ENCODE results near the gene OR6B3. TPM values are rescaled to one million over a fixed set of nuclear protein-coding genes. Genes with fewer than 3 reads are reported as not detected.

OR6B3 gene
- total RNA-seq (not detected), polyA plus RNA-seq (ENCODE audit: insufficient read depth in 1 of 8, insufficient read length in 8 of 8, low replicate concordance in 1 of 8) (not detected)
- long read RNA-seq, donor 1: 0 reads
- long read RNA-seq, donor 2: 0 reads
- long read RNA-seq, donor 3: 0 reads
- long read RNA-seq, donor 4: 0 reads
- long read RNA-seq, donor 5: 0 reads
- long read RNA-seq, donor 6: 0 reads
- long read RNA-seq, donor 7: 0 reads
- long read RNA-seq, donor 8: 0 reads
- long read RNA-seq, donor 9: 0 reads
- long read RNA-seq, donor 10: 0 reads
- long read RNA-seq, donor 11: 0 reads

DNA sequence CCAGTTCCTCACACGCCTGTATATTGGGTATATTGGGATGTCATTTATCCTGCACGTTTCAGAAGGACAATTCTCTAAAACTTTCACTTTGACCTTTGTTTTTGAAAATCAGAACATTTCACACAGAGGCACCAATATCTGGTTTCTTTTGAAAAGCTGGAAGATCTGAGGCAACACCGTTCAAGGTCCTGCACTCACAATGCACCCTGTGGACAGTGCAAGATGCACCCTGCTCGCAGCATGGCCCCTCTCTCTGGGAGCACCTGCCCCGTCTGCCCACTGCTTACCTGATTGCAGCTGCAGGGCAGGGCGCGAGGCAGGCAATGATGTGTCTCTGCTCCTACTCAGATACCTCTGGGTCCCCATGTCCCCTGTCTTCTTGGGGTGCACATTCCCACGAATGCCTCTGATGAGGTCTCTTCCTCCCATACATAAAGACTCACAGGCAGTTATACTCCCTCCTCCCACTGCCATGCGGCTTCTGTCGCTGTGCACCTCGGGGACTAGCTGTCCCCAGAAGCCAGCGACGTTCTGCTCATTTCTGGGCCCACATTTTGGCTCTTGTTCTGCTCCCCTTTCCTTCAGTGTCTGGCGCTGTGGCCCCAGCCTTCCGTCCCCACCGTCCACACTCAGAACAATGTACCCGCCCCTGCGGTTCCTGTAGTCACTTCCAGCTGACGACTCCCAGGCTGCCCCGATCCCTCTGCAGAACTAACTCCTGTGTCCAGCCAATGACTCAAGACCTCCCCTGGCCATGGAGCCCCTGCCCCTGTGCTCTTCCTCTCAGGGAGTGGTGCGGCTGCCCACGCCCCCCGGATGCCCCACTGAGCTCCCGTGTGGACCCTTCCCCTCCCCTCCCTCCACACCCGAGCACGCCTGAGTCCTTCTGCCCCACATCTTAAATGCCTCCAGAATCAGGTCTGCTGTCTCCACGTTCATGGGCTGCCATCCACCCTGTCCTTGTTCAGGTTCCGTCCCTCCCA is at the start of gene OR6B3:
TSS of gene OR6B3 (minus strand) at position 349 of the 983 bp plus-strand sequence.
- H3K9me3 ChIP-seq (replicated peaks; ENCODE audit: control insufficient read depth, low read depth, low read length): no peaks in the 10 kb centered on the region
- H3K4me3 ChIP-seq (ENCODE audit: low read length): no peak within 1 kb of the TSS
- no peak for DNase-seq
- H3K4me1 ChIP-seq (ENCODE audit: control insufficient read depth, insufficient read depth, low read length): no peaks in the 10 kb centered on the region
- H3K36me3 ChIP-seq (ENCODE audit: control insufficient read depth, insufficient read depth, low read length): no peaks in the 10 kb centered on the region
- H3K27me3 ChIP-seq (ENCODE audit: control insufficient read depth, insufficient read depth, low read length): peaks cover 40% of the 10 kb centered on the region
- no peak within 1 kb of the TSS for H3K27ac ChIP-seq (ENCODE audit: low read length)
- 53% methylated on average over 26 of the region's 28 CpGs for WGBS (ENCODE audit: insufficient coverage)

DNA sequence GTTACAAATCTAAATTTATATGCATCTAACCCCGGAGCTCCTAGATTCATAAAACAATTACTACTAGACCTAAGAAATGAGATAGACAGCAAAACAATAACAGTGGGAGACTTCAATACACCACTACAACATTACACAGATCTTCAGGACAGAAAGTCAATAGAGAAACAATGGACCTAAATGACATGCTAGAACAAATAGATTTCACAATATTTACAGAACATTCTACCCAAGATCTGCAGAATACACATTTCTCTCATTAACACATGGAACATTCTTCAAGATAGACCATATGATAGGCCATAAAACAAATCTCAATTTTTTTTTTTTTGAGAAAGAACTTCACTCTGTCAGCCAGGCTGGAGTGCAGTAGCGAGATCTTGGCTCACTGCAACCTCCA is 45.0 kb upstream of the OR6B3 start:
- no peak overlapping the region for H3K27ac ChIP-seq (ENCODE audit: low read length)
- DNase-seq: no peak
- WGBS (ENCODE audit: insufficient coverage): no CpG with 5 or more reads among the region's 2 CpGs
- no peak overlapping the region for H3K4me3 ChIP-seq (ENCODE audit: low read length)
- H3K9me3 ChIP-seq (replicated peaks; ENCODE audit: control insufficient read depth, low read depth, low read length): no peaks in the 10 kb centered on the region
- no peaks in the 10 kb centered on the region for H3K36me3 ChIP-seq (ENCODE audit: control insufficient read depth, insufficient read depth, low read length)
- H3K27me3 ChIP-seq (ENCODE audit: control insufficient read depth, insufficient read depth, low read length): peaks cover 25% of the 10 kb centered on the region
- H3K4me1 ChIP-seq (ENCODE audit: control insufficient read depth, insufficient read depth, low read length): no peaks in the 10 kb centered on the region

DNA sequence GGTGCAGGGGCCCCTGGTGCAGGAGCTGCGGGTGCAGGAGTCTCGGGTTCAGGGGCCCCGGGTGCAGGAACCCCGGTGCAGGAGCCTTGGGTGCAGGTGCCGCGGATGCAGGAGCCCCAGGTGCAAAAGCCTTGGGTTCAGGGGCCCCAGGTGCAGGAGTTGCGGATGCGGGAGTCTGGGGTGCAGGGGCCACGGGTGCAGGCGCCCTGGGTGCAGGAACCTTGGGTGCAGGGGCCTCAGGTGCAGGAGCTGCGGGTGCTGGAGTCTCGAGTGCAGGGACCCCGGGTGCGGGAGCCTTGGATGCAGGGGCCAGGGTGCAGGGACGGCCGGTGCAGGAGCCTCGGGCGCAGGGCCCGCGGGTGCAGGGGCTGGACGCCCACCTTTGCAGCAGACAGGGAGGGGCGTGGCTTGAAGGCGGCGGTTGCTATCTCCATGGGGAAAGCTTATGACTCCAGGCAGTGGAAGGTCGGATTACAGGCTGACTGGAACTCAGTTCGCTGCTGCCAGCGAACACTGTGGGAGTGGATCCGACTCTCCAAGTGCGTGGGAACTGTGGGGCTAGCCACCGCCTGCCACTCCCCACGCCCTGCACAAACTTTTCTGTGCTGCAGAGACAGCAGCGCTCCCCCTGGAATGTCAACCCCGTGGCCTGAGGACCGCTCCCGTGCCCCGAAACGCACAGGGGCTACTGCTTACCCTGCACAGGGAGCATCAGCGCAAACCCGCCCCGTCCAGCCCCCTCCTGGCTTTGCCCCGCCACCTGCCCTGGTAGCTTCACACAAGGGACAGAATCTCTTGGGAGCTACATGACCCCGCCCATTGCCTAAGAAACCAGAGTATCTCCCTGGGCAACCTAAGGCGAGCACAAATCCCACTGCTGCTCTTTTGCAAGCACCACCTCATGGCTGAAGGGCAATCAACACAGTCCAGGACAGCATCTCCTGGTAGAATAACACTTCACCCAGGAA is 42.5 kb upstream of the OR6B3 start:
- no peaks in the 10 kb centered on the region for H3K9me3 ChIP-seq (replicated peaks; ENCODE audit: control insufficient read depth, low read depth, low read length)
- no peak for DNase-seq
- WGBS (ENCODE audit: insufficient coverage): 3% methylated on average over 42 of the region's 43 CpGs
- H3K27me3 ChIP-seq (ENCODE audit: control insufficient read depth, insufficient read depth, low read length): peaks cover 23% of the 10 kb centered on the region
- H3K27ac ChIP-seq (ENCODE audit: low read length): no peak overlapping the region
- H3K4me1 ChIP-seq (ENCODE audit: control insufficient read depth, insufficient read depth, low read length): no peaks in the 10 kb centered on the region
- no peak overlapping the region for H3K4me3 ChIP-seq (ENCODE audit: low read length)
- H3K36me3 ChIP-seq (ENCODE audit: control insufficient read depth, insufficient read depth, low read length): no peaks in the 10 kb centered on the region

DNA sequence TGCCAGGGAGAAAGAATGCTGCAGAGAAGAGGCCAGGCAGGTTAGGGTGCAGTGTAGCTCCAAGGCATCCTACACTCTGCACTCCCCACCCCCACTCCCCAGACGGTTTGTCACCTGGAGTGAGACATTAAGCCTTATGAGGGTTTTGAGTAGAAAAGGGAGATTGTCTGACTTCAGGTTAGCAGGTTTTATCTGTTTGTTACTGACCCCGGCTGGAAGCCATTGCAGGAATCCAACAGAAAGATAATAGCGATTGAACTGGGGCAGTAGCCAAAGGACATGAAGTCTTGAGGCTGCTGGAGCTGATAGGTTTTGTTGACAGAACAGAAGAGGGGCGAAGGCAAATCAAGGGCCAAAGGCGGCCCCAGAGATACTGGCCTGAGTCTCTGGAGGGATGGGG is 36.0 kb upstream of the OR6B3 start:
- DNase-seq: no peak
- no peak overlapping the region for H3K27ac ChIP-seq (ENCODE audit: low read length)
- 92% methylated on average over 4 of the region's 5 CpGs for WGBS (ENCODE audit: insufficient coverage)
- peaks cover 7% of the 10 kb centered on the region for H3K9me3 ChIP-seq (replicated peaks; ENCODE audit: control insufficient read depth, low read depth, low read length)
- H3K27me3 ChIP-seq (ENCODE audit: control insufficient read depth, insufficient read depth, low read length): peaks cover 6% of the 10 kb centered on the region
- no peaks in the 10 kb centered on the region for H3K4me1 ChIP-seq (ENCODE audit: control insufficient read depth, insufficient read depth, low read length)
- H3K36me3 ChIP-seq (ENCODE audit: control insufficient read depth, insufficient read depth, low read length): no peaks in the 10 kb centered on the region
- no peak overlapping the region for H3K4me3 ChIP-seq (ENCODE audit: low read length)

DNA sequence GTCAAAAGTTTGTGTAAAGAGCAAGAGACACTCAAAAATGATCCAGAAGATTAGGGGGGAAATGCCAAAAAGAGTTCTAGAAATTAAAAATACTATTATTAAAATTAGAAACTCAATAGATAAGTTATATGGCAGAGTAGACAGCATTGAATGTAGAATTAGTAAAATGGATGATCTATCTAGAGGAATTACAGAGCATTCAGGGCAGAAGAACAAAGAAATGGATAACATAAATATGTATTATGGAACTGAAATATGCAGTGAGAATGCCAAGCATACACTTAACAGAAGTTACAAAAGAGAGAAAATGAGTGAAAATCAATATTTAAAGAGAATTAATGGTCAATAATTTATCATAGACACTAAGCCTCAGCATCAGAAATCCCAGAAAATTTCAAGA is 33.2 kb upstream of the OR6B3 start:
- Histone ChIP-seq H3K27me3 (ENCODE audit: control insufficient read depth, insufficient read depth, low read length) (peaks cover 8% of the 10 kb centered on the region), H3K36me3 (ENCODE audit: control insufficient read depth, insufficient read depth, low read length) (no peaks in the 10 kb centered on the region)

DNA sequence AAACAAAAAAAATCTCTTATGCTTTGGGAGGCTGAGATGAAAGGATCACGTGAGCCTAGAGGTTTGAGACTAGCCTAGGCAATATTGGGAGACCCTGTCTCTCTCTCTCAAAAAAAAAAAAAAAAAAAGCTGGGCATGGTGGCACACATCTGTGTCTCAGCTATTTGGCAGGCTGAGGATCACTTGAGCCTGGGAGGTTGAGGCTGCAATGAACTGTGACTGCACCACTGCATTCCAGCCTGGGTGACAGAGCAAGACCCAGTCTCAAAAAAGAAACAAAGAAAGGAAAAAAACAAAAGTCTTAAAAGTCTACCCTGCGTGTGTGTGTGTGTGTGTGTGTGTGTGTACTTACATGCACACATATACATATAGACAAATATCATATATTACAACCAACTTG is 25.3 kb upstream of the OR6B3 start:
- H3K36me3 ChIP-seq (ENCODE audit: control insufficient read depth, insufficient read depth, low read length): no peaks in the 10 kb centered on the region
- H3K4me1 ChIP-seq (ENCODE audit: control insufficient read depth, insufficient read depth, low read length): no peaks in the 10 kb centered on the region
- no peak overlapping the region for H3K4me3 ChIP-seq (ENCODE audit: low read length)
- no CpG with 5 or more reads among the region's 2 CpGs for WGBS (ENCODE audit: insufficient coverage)
- H3K27ac ChIP-seq (ENCODE audit: low read length): no peak overlapping the region
- peaks cover 10% of the 10 kb centered on the region for H3K9me3 ChIP-seq (replicated peaks; ENCODE audit: control insufficient read depth, low read depth, low read length)
- H3K27me3 ChIP-seq (ENCODE audit: control insufficient read depth, insufficient read depth, low read length): peaks cover 2% of the 10 kb centered on the region
- DNase-seq: no peak

More for the DNA sequence above, 33.2 kb upstream of the OR6B3 start:
- peaks cover 7% of the 10 kb centered on the region for H3K9me3 ChIP-seq (replicated peaks; ENCODE audit: control insufficient read depth, low read depth, low read length)
- no peak for DNase-seq
- no peak overlapping the region for H3K27ac ChIP-seq (ENCODE audit: low read length)
- H3K4me1 ChIP-seq (ENCODE audit: control insufficient read depth, insufficient read depth, low read length): no peaks in the 10 kb centered on the region
- H3K4me3 ChIP-seq (ENCODE audit: low read length): no peak overlapping the region

DNA sequence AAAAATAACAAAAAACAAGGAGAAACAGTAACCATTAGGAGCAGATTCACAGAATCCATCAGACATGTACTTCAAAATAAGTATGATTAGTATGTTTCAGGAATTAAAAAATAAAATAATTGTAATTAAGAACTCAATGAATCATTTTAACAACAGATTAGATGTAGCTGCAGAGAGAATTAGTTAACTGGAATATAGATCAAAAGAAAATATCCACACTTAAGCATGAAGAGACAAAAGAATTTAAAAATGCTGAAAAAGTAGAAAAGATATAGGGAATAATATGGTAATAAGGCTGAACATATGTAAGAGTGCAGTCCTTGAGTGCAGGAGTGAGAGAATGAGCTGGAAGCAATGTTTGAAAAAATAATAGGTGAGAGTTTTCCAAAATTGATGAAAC is 24.1 kb upstream of the OR6B3 start:
- Histone ChIP-seq H3K4me1 (ENCODE audit: control insufficient read depth, insufficient read depth, low read length) (no peaks in the 10 kb centered on the region), H3K9me3 (replicated peaks; ENCODE audit: control insufficient read depth, low read depth, low read length) (peaks cover 10% of the 10 kb centered on the region), H3K27me3 (ENCODE audit: control insufficient read depth, insufficient read depth, low read length) (peaks cover 2% of the 10 kb centered on the region), H3K27ac (ENCODE audit: low read length) (no peak overlapping the region), H3K4me3 (ENCODE audit: low read length) (no peak overlapping the region), H3K36me3 (ENCODE audit: control insufficient read depth, insufficient read depth, low read length) (no peaks in the 10 kb centered on the region)
- no peak for DNase-seq

DNA sequence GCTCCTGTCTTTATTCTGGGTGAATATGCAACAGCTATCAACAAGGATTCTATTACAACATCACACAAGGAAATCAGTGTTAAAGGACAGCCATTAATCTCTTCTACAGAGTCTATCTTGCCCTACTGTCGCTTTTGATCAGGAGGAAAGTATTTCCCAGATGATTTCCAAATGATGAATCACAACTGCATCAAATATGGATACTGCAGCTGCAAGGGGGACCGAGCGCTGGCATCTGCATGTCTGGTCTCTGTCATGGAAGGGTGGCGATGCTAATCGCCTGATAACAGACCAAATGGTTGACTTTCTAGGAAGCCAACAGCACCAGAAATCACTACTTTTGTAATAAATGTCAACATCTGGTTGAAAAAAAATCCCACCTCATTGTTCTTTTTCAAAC is 21.2 kb upstream of the OR6B3 start:
- Histone ChIP-seq H3K4me3 (ENCODE audit: low read length) (no peak overlapping the region), H3K4me1 (ENCODE audit: control insufficient read depth, insufficient read depth, low read length) (no peaks in the 10 kb centered on the region), H3K9me3 (replicated peaks; ENCODE audit: control insufficient read depth, low read depth, low read length) (peaks cover 9% of the 10 kb centered on the region), H3K36me3 (ENCODE audit: control insufficient read depth, insufficient read depth, low read length) (no peaks in the 10 kb centered on the region), H3K27me3 (ENCODE audit: control insufficient read depth, insufficient read depth, low read length) (peaks cover 1% of the 10 kb centered on the region), H3K27ac (ENCODE audit: low read length) (no peak overlapping the region)
- no peak for DNase-seq
- 76% methylated on average over 4 of the region's 5 CpGs for WGBS (ENCODE audit: insufficient coverage)

DNA sequence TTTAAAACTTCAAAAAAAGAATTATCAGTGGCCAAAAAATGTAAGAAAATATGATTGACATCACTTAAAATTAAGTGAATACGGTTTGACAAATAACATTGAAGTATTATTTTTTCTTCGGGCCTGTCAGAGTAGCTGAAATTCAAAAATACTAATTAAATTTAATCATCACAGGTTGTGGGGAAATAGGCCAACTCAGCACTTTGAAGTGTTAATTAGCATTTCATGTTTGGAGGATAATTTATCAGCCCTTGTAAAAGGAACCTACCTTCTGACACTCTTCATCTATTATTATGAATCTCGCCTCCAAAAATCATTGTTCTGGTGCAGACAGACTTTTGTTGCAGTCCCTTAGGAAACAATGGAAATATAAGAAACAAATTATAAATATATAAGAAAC is 17.6 kb upstream of the OR6B3 start:
- no peak overlapping the region for H3K27ac ChIP-seq (ENCODE audit: low read length)
- peaks cover 2% of the 10 kb centered on the region for H3K27me3 ChIP-seq (ENCODE audit: control insufficient read depth, insufficient read depth, low read length)
- H3K4me3 ChIP-seq (ENCODE audit: low read length): no peak overlapping the region
- no peak for DNase-seq
- no peaks in the 10 kb centered on the region for H3K4me1 ChIP-seq (ENCODE audit: control insufficient read depth, insufficient read depth, low read length)
- no CpG with 5 or more reads among the region's 3 CpGs for WGBS (ENCODE audit: insufficient coverage)
- no peaks in the 10 kb centered on the region for H3K9me3 ChIP-seq (replicated peaks; ENCODE audit: control insufficient read depth, low read depth, low read length)
- no peaks in the 10 kb centered on the region for H3K36me3 ChIP-seq (ENCODE audit: control insufficient read depth, insufficient read depth, low read length)

DNA sequence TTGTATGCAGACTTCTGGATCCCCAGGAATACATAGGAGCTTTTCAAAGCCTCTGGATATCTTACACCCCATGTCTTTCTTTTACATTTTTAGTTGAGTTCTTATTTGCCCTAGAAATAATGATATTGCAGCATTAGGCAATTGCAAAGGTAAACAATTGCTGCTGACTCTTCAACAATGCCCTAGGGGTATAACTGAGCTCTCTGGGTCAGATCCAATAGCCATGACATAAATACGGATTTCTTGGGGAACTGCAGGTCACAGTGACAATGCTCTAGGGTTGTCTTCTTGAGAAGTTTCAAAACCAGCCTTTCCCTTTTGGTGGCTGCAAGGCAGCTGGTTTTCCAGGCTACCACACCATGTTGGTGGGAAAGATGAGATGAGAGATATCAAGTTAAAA is 16.5 kb upstream of the OR6B3 start:
- no peaks in the 10 kb centered on the region for H3K4me1 ChIP-seq (ENCODE audit: control insufficient read depth, insufficient read depth, low read length)
- no peak overlapping the region for H3K4me3 ChIP-seq (ENCODE audit: low read length)
- DNase-seq: no peak
- H3K9me3 ChIP-seq (replicated peaks; ENCODE audit: control insufficient read depth, low read depth, low read length): no peaks in the 10 kb centered on the region
- WGBS (ENCODE audit: insufficient coverage): no CpG with 5 or more reads among the region's 1 CpG
- no peak overlapping the region for H3K27ac ChIP-seq (ENCODE audit: low read length)
- H3K36me3 ChIP-seq (ENCODE audit: control insufficient read depth, insufficient read depth, low read length): no peaks in the 10 kb centered on the region
- peaks cover 2% of the 10 kb centered on the region for H3K27me3 ChIP-seq (ENCODE audit: control insufficient read depth, insufficient read depth, low read length)
